Neural cell (in vitro differentiated cells): Measurements from ENCODE around the gene CFAP52.

Experiments used
- CTCF ChIP-seq: fragments of 450-650 bp; IDR thresholded peaks from 2 replicates; pipeline ENCODE4 v1.5.1; 2014; ENCODE audit warnings: antibody characterized with exemption, mild to moderate bottlenecking, moderate library complexity; ENCODE audit not compliant: poor library complexity, severe bottlenecking
- EP300 ChIP-seq: fragments of 450-650 bp; conservative IDR thresholded peaks from 2 replicates; pipeline ENCODE4 v1.6.1; 2014; ENCODE audit warnings: antibody characterized with exemption, mild to moderate bottlenecking, moderate library complexity; ENCODE audit not compliant: poor library complexity, severe bottlenecking
- EZH2 ChIP-seq: fragments of 200-600, 300-800 bp; shearing (Covaris generic), sonication (generic); IDR thresholded peaks from 2 replicates; pipeline ENCODE4 v1.6.1; 2014; ENCODE audit warnings: antibody characterized with exemption, low read length, borderline replicate concordance, mild to moderate bottlenecking; ENCODE audit not compliant: insufficient read depth, poor library complexity, severe bottlenecking
- MXI1 ChIP-seq: fragments of 450-650 bp; conservative IDR thresholded peaks from 2 replicates; pipeline ENCODE4 v1.6.1; 2014; ENCODE audit warnings: antibody characterized with exemption, mild to moderate bottlenecking; ENCODE audit not compliant: poor library complexity, severe bottlenecking
- POLR2AphosphoS5 ChIP-seq: IDR thresholded peaks from 2 replicates; pipeline ENCODE4 v1.6.1; 2012
- SMC3 ChIP-seq: fragments of 450-650 bp; conservative IDR thresholded peaks from 2 replicates; pipeline ENCODE4 v1.6.1; 2014; ENCODE audit warnings: antibody characterized with exemption, mild to moderate bottlenecking, moderate library complexity; ENCODE audit not compliant: poor library complexity
- TAF1 ChIP-seq: IDR thresholded peaks from 2 replicates; pipeline ENCODE4 v1.6.1; 2012; ENCODE audit warnings: low read depth
- TF ChIP-seq, protein P1 (sequence below): IDR thresholded peaks from 2 replicates; pipeline ENCODE4 v1.6.1; 2012; ENCODE audit warnings: borderline replicate concordance

DNA sequence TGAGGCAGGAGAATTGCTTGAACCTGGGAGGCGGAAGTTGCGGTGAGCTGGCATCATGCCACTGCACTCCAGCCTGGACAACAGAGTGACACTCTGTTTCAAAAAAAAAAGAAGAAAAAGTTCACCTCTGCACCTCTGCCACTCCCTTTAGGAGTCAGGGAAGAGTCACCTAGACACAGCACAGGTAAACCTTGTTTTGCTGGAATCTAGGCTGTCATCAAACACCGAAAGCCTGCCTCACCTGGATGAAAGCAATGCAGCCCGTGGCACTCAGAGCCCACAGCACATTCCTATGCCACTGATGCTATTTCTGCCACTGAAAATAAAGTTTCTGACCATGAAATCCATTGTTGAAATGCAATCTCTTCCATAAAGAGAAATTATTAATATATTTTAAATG lies 22.2 kb downstream of the CFAP52 start:
- TF ChIP-seq CTCF (no peak), TAF1 (no peak), POLR2AphosphoS5 (no peak), EZH2 (no peak), MXI1 (no peak), SMC3 (no peak), EP300 (no peak)
- TF ChIP-seq, protein P1, sequence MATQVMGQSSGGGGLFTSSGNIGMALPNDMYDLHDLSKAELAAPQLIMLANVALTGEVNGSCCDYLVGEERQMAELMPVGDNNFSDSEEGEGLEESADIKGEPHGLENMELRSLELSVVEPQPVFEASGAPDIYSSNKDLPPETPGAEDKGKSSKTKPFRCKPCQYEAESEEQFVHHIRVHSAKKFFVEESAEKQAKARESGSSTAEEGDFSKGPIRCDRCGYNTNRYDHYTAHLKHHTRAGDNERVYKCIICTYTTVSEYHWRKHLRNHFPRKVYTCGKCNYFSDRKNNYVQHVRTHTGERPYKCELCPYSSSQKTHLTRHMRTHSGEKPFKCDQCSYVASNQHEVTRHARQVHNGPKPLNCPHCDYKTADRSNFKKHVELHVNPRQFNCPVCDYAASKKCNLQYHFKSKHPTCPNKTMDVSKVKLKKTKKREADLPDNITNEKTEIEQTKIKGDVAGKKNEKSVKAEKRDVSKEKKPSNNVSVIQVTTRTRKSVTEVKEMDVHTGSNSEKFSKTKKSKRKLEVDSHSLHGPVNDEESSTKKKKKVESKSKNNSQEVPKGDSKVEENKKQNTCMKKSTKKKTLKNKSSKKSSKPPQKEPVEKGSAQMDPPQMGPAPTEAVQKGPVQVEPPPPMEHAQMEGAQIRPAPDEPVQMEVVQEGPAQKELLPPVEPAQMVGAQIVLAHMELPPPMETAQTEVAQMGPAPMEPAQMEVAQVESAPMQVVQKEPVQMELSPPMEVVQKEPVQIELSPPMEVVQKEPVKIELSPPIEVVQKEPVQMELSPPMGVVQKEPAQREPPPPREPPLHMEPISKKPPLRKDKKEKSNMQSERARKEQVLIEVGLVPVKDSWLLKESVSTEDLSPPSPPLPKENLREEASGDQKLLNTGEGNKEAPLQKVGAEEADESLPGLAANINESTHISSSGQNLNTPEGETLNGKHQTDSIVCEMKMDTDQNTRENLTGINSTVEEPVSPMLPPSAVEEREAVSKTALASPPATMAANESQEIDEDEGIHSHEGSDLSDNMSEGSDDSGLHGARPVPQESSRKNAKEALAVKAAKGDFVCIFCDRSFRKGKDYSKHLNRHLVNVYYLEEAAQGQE = no peak
